ENCODE measurements around the gene MS4A15.
"Not testable (repeated sequence)": the region's sequence is repeated elsewhere in the genome, so short reads cannot be mapped to it uniquely, and the experiment has no call there.

Gene MS4A15

DNA sequence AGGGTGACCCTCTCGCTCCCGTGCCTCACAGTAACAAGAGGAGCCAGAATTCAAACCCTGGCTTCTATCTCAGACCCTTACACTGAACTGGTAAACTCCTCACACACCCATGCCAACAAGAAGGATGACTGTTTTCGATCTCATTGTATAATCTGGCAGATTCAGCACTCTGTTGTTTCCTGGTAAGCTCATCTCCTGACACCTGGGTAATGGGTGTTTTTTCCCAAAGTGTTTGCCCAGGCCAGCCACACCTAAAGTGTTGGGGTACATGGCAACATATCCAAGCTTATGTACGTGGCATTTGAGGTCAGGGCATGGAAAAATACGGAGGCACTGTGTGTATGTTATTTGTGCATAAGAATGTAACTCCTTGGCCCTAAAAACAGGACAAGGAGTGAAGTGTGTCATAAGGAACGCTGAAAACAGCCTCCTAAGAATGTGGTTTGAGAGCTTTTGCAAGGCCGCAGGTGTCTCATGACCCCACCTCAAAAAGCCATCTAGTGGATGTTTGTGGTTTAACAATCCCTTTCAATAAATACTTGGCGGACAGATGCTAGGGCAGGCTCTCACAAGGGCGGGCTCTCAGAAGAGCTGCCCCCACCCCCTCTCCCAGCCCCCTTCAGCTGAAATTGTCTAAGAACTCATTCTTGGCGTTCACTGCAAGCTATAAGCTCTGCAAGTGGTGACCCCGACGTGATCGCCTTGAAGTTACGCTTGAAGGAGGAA lies at the start of gene MS4A15:
Gene MS4A15 (plus strand): TSS at position 561 of the 726 bp plus-strand sequence. CDS start 6,867 bp downstream, outside the sequence.
- DNase-seq = no peak

DNA sequence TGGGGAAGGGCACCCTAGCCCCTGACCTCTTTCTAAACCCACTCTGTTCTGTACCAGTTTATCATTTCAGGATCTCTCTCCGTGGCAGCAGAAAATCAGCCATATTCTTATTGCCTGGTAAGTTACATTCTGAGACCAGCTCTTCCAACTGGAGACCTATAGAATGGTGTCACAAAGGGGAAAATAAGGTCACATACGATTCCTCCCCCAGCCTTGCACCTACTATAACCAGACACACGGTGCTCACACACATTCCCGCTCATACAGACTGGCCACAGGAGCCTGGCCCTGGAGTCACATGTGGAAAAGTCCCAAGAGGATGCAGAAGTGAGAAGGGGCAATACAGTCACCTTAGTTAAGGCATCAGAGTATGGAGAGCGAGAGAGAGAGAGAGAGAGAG lies 49.7 kb upstream of the MS4A15 start:
- no peak for DNase-seq

DNA sequence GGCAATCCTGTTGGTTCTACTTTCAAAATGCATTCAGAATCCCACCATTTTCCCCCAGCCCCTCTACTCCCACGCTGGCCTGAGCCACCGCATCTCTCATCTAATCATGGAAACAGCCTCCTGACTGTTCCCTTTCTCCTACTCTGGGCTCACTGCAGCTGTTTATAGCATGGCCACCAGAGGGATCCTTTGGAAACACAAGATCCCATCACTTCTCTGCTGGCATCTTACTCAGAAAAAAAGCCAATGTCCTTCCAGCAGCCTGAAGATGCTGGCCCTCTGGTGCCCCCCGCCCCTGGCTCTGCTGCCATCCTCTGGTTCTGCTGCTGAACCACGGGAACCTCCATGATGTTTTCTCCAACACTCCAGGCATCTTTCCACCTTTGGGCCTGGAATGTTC lies 46.2 kb upstream of the MS4A15 start:
- DNase-seq = no peak

- DNase-seq = no peak
These were observed 45.4 kb upstream of the MS4A15 start for GRCh38 chr11:60711276-60711675.

DNA sequence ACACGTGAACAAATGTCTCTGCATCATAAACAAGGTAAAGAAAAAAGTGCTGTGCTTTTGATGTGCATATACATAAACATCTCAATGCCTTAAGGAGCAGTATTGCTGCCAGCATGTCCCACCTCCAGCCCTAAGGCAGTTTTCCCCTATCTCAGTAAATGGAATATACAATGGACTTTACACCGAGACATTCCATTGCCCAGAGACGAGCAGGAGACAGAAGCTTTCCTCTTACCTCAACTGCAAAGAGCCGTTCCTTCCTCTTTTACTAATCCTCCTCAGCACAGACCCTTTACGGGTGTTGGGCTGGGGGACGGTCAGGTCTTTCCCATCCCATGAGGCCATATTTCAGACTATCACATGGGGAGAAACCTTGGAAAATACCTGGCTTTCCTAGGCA lies 43.2 kb upstream of the MS4A15 start:
- not testable (repeated sequence) for DNase-seq

- no peak for DNase-seq
These were observed 38.7 kb upstream of the MS4A15 start for GRCh38 chr11:60717956-60718355.

- DNase-seq = no peak
These were observed 37.9 kb upstream of the MS4A15 start for GRCh38 chr11:60718524-60719316.

GRCh38 chr11:60719391-60719790 lies 37.3 kb upstream of the MS4A15 start:
- no peak for DNase-seq

- DNase-seq = no peak
These were observed 36.2 kb upstream of the MS4A15 start for GRCh38 chr11:60720460-60720859.

DNA sequence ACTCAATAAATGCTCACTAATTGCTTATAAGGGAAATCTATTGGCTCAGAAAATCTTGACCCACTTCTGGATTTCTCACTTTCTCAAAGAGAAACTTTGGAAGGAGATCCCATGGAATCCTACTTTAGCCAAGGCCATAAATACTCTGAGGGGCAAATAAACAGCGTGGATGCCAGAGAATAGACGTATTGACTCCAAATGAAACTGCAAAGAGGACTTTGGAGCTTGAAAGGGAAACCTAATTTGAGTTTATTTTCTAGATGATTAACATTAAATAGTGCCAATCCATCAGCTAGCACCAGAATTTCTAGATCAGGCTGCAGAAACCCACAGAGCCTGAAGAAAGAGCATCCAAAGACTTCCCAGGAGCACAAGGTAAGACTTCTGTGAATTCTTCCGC lies 32.2 kb upstream of the MS4A15 start, which contains the start of gene MS4A18:
Gene MS4A18 (plus strand): TSS at position 301 of the 400 bp plus-strand sequence.
- DNase-seq = no peak

- no peak for DNase-seq
These were observed 31.1 kb upstream of the MS4A15 start for GRCh38 chr11:60725592-60725991.

DNA sequence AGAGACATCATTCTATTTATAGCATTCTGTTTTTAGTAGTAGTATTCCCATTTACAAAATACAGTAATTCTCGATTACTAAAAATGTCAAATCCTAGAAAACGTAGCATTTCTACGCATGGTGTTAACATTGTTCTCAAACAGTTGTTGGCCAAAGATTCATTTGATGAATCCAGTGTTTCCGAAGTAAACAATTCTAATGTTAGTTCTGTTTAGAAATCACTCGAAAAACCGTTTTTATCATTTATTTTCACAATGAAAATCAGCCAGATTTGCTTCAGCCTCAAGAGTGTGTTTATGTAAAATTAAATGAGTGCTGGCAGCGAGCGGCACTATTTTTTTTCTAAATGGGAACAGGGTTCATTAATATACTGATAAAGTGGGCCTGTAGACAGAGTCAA lies 25.1 kb upstream of the MS4A15 start:
- DNase-seq = no peak

- DNase-seq = no peak
These were observed 22.4 kb upstream of the MS4A15 start for GRCh38 chr11:60734279-60734678.

DNA sequence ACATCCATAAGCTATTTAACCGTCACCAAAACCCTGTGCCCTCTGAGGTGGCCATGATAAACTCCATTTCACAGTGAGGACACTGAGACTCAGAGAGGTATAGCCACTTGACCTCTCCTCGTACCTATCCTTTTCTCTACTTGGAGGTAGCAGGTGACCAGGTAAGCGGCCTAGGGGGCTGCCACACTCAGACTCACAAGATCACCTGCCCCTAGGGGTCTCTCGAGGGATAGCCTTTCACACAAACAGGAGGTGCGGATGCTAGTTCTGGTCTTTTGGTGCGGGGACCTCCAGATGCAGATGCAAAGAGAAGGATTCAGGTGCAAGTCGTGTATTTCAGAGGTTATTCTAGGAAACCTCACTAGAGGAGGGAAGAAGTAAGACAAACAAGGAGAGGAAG lies 17.6 kb upstream of the MS4A15 start:
- no peak for DNase-seq

DNA sequence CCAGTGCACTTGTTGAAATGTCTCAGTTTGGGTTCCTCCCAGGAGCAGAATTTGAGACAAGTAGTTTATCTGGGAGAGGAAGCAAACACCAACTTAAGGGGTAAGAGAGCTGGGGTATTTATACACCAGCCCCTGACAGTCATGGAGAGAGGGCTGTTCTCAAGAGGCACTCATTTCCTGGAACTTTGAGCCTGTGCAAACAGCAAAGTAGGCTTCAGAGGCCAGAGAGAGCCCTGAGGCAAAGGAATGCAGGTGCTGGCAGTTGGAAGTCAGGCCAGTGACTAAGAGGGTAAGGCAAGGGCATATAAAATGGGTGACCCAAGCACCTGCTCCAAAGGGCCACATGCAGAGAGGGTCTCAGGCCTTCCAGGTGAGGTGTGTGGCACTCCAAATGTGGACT lies 16.1 kb upstream of the MS4A15 start:
- no peak for DNase-seq

- no peak for DNase-seq
These were observed 15.2 kb upstream of the MS4A15 start for GRCh38 chr11:60741421-60741820.

GRCh38 chr11:60743058-60743457 lies 13.6 kb upstream of the MS4A15 start:
- no peak for DNase-seq

DNA sequence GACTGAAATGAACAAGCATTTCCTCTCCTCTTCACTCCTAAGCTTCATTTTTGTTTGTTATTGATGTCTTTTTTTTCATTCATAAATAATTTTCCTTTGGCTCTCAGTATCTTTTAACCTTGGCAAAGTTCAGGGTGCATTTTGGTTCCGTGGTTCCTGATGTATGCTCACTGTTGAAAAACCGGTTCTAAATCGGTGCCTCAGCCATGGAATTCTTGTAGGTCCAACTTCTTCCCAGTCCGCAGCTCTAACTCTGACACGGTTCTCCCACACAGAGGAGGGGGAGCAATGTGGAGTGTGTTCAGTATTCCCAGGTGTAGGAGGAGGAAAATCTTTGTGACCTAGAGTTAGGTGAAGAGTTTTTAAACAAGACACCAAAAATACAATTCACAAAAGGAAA lies 12.6 kb upstream of the MS4A15 start:
- no peak for DNase-seq

DNA sequence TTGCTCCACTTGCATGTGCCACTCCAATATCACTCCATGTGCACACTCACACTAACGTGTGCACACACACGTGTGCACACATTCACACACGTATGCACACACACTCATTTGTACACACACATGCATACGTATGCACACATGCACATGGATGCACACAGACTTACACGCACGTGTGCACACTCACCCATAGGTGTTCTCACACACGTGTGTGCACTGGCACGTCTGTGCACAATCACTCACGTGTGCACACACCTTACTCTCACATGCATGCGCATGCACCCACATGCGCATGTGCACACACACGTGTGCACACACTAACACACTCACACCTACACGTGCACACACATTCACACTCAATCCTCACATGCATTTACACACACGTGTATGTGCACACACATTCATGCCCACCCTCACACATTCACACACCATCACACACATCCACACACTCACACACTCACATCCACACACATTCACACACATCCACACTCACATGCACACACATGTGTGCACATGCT lies 9.3 kb upstream of the MS4A15 start:
- no peak for DNase-seq

GRCh38 chr11:60748225-60748624 lies 8.4 kb upstream of the MS4A15 start:
- DNase-seq = no peak

- no peak for DNase-seq
These were observed 7.8 kb upstream of the MS4A15 start for GRCh38 chr11:60748821-60749220.

GRCh38 chr11:60750911-60751310 lies 5.8 kb upstream of the MS4A15 start:
- no peak for DNase-seq

DNA sequence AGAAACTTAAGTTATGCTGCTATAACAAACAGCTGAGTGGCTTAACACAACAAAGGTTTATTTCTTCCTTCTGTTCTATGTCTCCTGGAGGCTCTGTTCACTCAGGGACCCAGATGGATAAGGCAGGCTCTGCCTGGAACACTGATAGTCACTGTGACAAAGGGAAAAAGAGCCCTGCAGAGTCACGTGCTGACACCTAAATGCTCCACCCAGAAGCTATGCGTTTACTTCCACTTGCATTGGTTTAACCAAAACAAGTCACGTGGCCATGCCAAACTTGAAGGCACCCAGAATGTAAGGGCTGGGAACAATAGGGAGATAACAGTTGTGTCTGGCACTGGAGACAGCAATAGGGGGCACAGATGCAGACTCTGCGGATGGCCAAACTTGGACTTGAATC lies 3.4 kb upstream of the MS4A15 start:
- no peak for DNase-seq

DNA sequence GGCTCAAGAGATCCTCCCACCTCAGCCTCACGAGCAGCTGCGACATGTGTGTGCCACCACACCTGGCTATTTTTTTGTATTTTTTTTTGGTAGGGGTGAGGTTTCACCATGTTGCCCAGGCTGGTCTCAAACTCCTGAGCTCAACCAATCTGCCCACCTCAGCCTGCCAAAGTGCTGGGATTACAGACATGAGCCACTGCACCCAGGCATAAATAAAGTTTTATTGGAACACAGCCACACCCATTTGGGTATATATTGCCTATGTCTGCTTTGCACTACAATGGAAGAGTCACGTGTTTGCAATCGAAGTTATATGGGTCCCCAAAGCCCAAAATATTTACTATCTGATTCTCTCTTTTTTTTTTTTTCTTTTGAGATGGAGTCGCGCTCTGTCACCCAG lies 1.8 kb upstream of the MS4A15 start:
- no peak for DNase-seq
